ENCODE measurements around the gene SYNPO.

SYNPO gene

GRCh38 chr5:150624334-150625163 lies 15.9 kb upstream of the SYNPO start:
- DNase-seq (ENCODE audit: low spot score) = peak; percentile 64

GRCh38 chr5:150625164-150625535 lies 15.3 kb upstream of the SYNPO start:
- DNase-seq (ENCODE audit: low spot score) = no peak

- DNase-seq (ENCODE audit: low spot score) = no peak
These were observed 14.4 kb upstream of the SYNPO start for GRCh38 chr5:150625831-150626746.

- no peak for DNase-seq (ENCODE audit: low spot score)
These were observed 13.6 kb upstream of the SYNPO start for GRCh38 chr5:150626853-150627276.

- DNase-seq (ENCODE audit: low spot score) = no peak
These were observed 12.5 kb upstream of the SYNPO start for GRCh38 chr5:150627731-150628545.

GRCh38 chr5:150628936-150629485 lies 11.4 kb upstream of the SYNPO start:
- no peak for DNase-seq (ENCODE audit: low spot score)

GRCh38 chr5:150630016-150630415 lies 10.4 kb upstream of the SYNPO start:
- DNase-seq (ENCODE audit: low spot score) = no peak

- DNase-seq (ENCODE audit: low spot score) = no peak
These were observed 9.8 kb upstream of the SYNPO start for GRCh38 chr5:150630461-150631325.

- DNase-seq (ENCODE audit: low spot score) = no peak
These were observed 9.1 kb upstream of the SYNPO start for GRCh38 chr5:150631326-150631701.

- no peak for DNase-seq (ENCODE audit: low spot score)
These were observed 7.9 kb upstream of the SYNPO start for GRCh38 chr5:150632305-150633160.

GRCh38 chr5:150633429-150633828 lies 7.0 kb upstream of the SYNPO start:
- no peak for DNase-seq (ENCODE audit: low spot score)

- DNase-seq (ENCODE audit: low spot score) = no peak
These were observed 3.8 kb upstream of the SYNPO start for GRCh38 chr5:150636391-150637244.

- peak; percentile 62 for DNase-seq (ENCODE audit: low spot score)
These were observed 3.0 kb upstream of the SYNPO start for GRCh38 chr5:150637245-150638052.

GRCh38 chr5:150638053-150638444 lies 2.4 kb upstream of the SYNPO start:
- no peak for DNase-seq (ENCODE audit: low spot score)

- DNase-seq (ENCODE audit: low spot score) = no peak
These were observed 1.7 kb upstream of the SYNPO start for GRCh38 chr5:150638488-150639376.

GRCh38 chr5:150639377-150639692 lies 1.1 kb upstream of the SYNPO start:
- no peak for DNase-seq (ENCODE audit: low spot score)

- DNase-seq (ENCODE audit: low spot score) = no peak
These were observed 709 bp upstream of the SYNPO start for GRCh38 chr5:150639751-150640150.
